ENCODE data around the gene PROX1. TPM values are rescaled to one million over a fixed set of nuclear protein-coding genes. Genes with fewer than 3 reads are reported as not detected.

The PROX1 gene
- total RNA-seq, 1 donor from 2014 or later, result 4.8 TPM

- Histone ChIP-seq H3K4me2 (ENCODE audit: low read length) (no peak overlapping the region), H3K36me3 (ENCODE audit: insufficient read depth, low read length) (no peaks in the 10 kb centered on the region), H2AFZ (ENCODE audit: low read depth, low read length) (no peak overlapping the region), H4K20me1 (ENCODE audit: insufficient read depth, low read length) (no peaks in the 10 kb centered on the region), H3K79me2 (ENCODE audit: insufficient read depth, low read length) (no peaks in the 10 kb centered on the region), H3K9ac (ENCODE audit: low read length) (no peak overlapping the region), H3K4me3 (ENCODE audit: insufficient read depth, low read depth, low read length) (no peak overlapping the region), H3K27ac (ENCODE audit: low read depth, low read length) (no peak overlapping the region), H3K4me1 (ENCODE audit: insufficient read depth, low read length) (no peaks in the 10 kb centered on the region), H3K27me3 (ENCODE audit: insufficient read depth, low read length) (no peaks in the 10 kb centered on the region), H3K9me3 (ENCODE audit: insufficient read depth, low read depth, low read length) (no peaks in the 10 kb centered on the region)
- Mint-ChIP-seq H3K4me3 (ENCODE audit: unreplicated experiment) (no peak overlapping the region), H3K9me3 (ENCODE audit: unreplicated experiment) (no peaks in the 10 kb centered on the region), H3K4me1 (ENCODE audit: low read depth, unreplicated experiment) (peaks cover 5% of the 10 kb centered on the region), H3K36me3 (ENCODE audit: low read depth, unreplicated experiment) (no peaks in the 10 kb centered on the region), H3K27ac (ENCODE audit: unreplicated experiment) (no peak overlapping the region), H3K27me3 (ENCODE audit: low read depth, unreplicated experiment) (peaks cover 27% of the 10 kb centered on the region)
- FAIRE-seq (no peak), DNase-seq (ENCODE audit: low read depth) (no peak)
- no peak for TF ChIP-seq EZH2 (IDR thresholded peaks at IDR 0.05; ENCODE audit: insufficient read depth, low read length)
- no peak for TF ChIP-seq CTCF (IDR thresholded peaks at IDR 0.05; ENCODE audit: insufficient read depth, low read depth, low read length)
These were observed 78.4 kb downstream of the PROX1 start for GRCh38 chr1:214066190-214066589.

GRCh38 chr1:214066936-214067335 lies 79.2 kb downstream of the PROX1 start:
- no peaks in the 10 kb centered on the region for H3K9me3 ChIP-seq (ENCODE audit: insufficient read depth, low read depth, low read length)

More at GRCh38 chr1:214066936-214067335, 79.2 kb downstream of the PROX1 start:
- no peak overlapping the region for H3K27ac Mint-ChIP-seq (ENCODE audit: unreplicated experiment)
- Histone ChIP-seq H3K27me3 (ENCODE audit: insufficient read depth, low read length) (no peaks in the 10 kb centered on the region), H3K9ac (ENCODE audit: low read length) (no peak overlapping the region), H3K36me3 (ENCODE audit: insufficient read depth, low read length) (no peaks in the 10 kb centered on the region), H3K4me2 (ENCODE audit: low read length) (no peak overlapping the region), H3K4me3 (ENCODE audit: insufficient read depth, low read depth, low read length) (no peak overlapping the region), H3K79me2 (ENCODE audit: insufficient read depth, low read length) (no peaks in the 10 kb centered on the region), H3K4me1 (ENCODE audit: insufficient read depth, low read length) (no peaks in the 10 kb centered on the region), H4K20me1 (ENCODE audit: insufficient read depth, low read length) (no peaks in the 10 kb centered on the region), H3K27ac (ENCODE audit: low read depth, low read length) (no peak overlapping the region), H2AFZ (ENCODE audit: low read depth, low read length) (no peak overlapping the region)
- DNase-seq (ENCODE audit: low read depth) (no peak), FAIRE-seq (no peak)
- no peak overlapping the region for H3K4me3 Mint-ChIP-seq (ENCODE audit: unreplicated experiment)
- H3K9me3 Mint-ChIP-seq (ENCODE audit: unreplicated experiment), result no peaks in the 10 kb centered on the region
- TF ChIP-seq CTCF (IDR thresholded peaks at IDR 0.05; ENCODE audit: insufficient read depth, low read depth, low read length) (no peak), EZH2 (IDR thresholded peaks at IDR 0.05; ENCODE audit: insufficient read depth, low read length) (no peak)
- no peaks in the 10 kb centered on the region for H3K36me3 Mint-ChIP-seq (ENCODE audit: low read depth, unreplicated experiment)
- H3K27me3 Mint-ChIP-seq (ENCODE audit: low read depth, unreplicated experiment), result peaks cover 30% of the 10 kb centered on the region
- peaks cover 10% of the 10 kb centered on the region for H3K4me1 Mint-ChIP-seq (ENCODE audit: low read depth, unreplicated experiment)
